A673 (cell line): ENCODE measurements around the gene KDR. TPM values are rescaled to one million over a fixed set of nuclear protein-coding genes. Genes with fewer than 3 reads are reported as not detected.

Source experiments
- BruUV-seq: library from RNA; stranded (reverse); fragments of 400-500 nt; replicated peaks from 2 replicates; lab custom pipeline; 2021; lab: Mats Ljungman, UMichigan
- CTCF ChIA-PET: fragments of 300-600 bp; sonication (Branson Sonifier 250); formaldehyde crosslinking; loops from one replicate; lab custom pipeline; 2022; ENCODE audit warnings: antibody characterized with exemption; lab: Charles Lee
- POLR2A ChIA-PET: fragments of 300-600 bp; sonication (Branson Sonifier 250); formaldehyde crosslinking; loops from one replicate; lab custom pipeline; 2022; ENCODE audit warnings: antibody characterized with exemption; ENCODE audit not compliant: low non-redundant PET; lab: Charles Lee
- DNase-seq: peaks from one replicate; pipeline ENCODE4 v3.0.0-alpha.2; 2015; ENCODE audit warnings: low spot score
- H3K27ac ChIP-seq: fragments of 200-600 bp; sonication (generic); 2 replicates; pipeline ENCODE4 v1.5.1; 2016; ENCODE audit warnings: mixed run types, low read depth, mild to moderate bottlenecking, mixed read lengths, antibody characterized with exemption, low read length; ENCODE audit not compliant: poor library complexity, severe bottlenecking
- H3K27me3 ChIP-seq: fragments of 200-600 bp; sonication (generic); replicated peaks from 2 replicates; pipeline ENCODE4 v1.6.1; 2017; ENCODE audit warnings: mixed run types, low read depth, mild to moderate bottlenecking, mixed read lengths, antibody characterized with exemption, low read length; ENCODE audit not compliant: insufficient read depth, poor library complexity
- H3K36me3 ChIP-seq: fragments of 200-600 bp; sonication (generic); 2 replicates; pipeline ENCODE4 v1.6.1; 2016; ENCODE audit warnings: mixed run types, mild to moderate bottlenecking, mixed read lengths, antibody characterized with exemption, low read length; ENCODE audit not compliant: insufficient read depth, poor library complexity, severe bottlenecking
- H3K4me1 ChIP-seq: fragments of 200-600 bp; sonication (generic); 2 replicates; pipeline ENCODE4 v1.6.1; 2017; ENCODE audit warnings: mixed run types, mild to moderate bottlenecking, mixed read lengths, antibody characterized with exemption, low read length; ENCODE audit not compliant: insufficient read depth, poor library complexity, severe bottlenecking
- H3K4me3 ChIP-seq: fragments of 200-600 bp; sonication (generic); 2 replicates; pipeline ENCODE4 v1.5.1; 2016; ENCODE audit warnings: low read depth, mixed run types, mild to moderate bottlenecking, mixed read lengths, low read length; ENCODE audit not compliant: poor library complexity, severe bottlenecking
- H3K9me3 ChIP-seq: fragments of 200-600 bp; sonication (generic); 2 replicates; pipeline ENCODE4 v1.6.1; 2016; ENCODE audit warnings: mixed run types, low read depth, mild to moderate bottlenecking, mixed read lengths, antibody characterized with exemption, low read length; ENCODE audit not compliant: poor library complexity, severe bottlenecking
- CTCF ChIP-seq: fragments of 300-800, 200-600 bp; sonication (generic); conservative IDR thresholded peaks from 2 replicates; pipeline ENCODE4 v1.5.1; 2017; ENCODE audit warnings: low read depth, mild to moderate bottlenecking, antibody characterized with exemption, low read length, moderate library complexity, mixed read lengths
- EZH2 ChIP-seq: fragments of 200-600 bp; sonication (generic); IDR thresholded peaks from 2 replicates; pipeline ENCODE4 v1.6.1; 2017; ENCODE audit warnings: borderline replicate concordance, low read depth, mild to moderate bottlenecking, mixed read lengths, antibody characterized with exemption, low read length; ENCODE audit not compliant: poor library complexity, severe bottlenecking
- intact Hi-C: fragments of 100-400 bp; cut with micrococcal nuclease; formaldehyde crosslinking; loops from one replicate; pipeline ENCODE4 v1.10.0; 2022; ENCODE audit not compliant: unreplicated experiment
- total RNA-seq: library from RNA; stranded (reverse); gene quantifications from 2 replicates; pipeline ENCODE4 v1.2.3, GENCODE V29; 2021

The KDR gene
- total RNA-seq, 1 experiment from 2014 or later = 0.47 TPM

- BruUV-seq = no TSS peak
- Histone ChIP-seq H3K4me3 (no peak overlapping the region), H3K9me3 (no peaks in the 10 kb centered on the region), H3K36me3 (no peaks in the 10 kb centered on the region), H3K4me1 (no peaks in the 10 kb centered on the region), H3K27ac (no peak overlapping the region), H3K27me3 (no peaks in the 10 kb centered on the region)
- intact Hi-C loops = no loop called here
- DNase-seq = no peak
- no peak for TF ChIP-seq EZH2
- TF ChIP-seq CTCF = no peak
- ChIA-PET POLR2A (no interaction called here), CTCF (no interaction called here)
Measured at GRCh38 chr4:55086578-55086977, 38.8 kb downstream of the KDR start.

- Histone ChIP-seq H3K9me3 (no peaks in the 10 kb centered on the region), H3K4me1 (peaks cover 9% of the 10 kb centered on the region), H3K27me3 (no peaks in the 10 kb centered on the region), H3K36me3 (no peaks in the 10 kb centered on the region), H3K4me3 (no peak overlapping the region), H3K27ac (no peak overlapping the region)
- TF ChIP-seq EZH2 (no peak), CTCF (no peak)
- no peak for DNase-seq
- CTCF ChIA-PET = no interaction called here
- POLR2A ChIA-PET = no interaction called here
- intact Hi-C loops = no loop called here
- BruUV-seq = no TSS peak
Measured at GRCh38 chr4:55083735-55084134, 41.7 kb downstream of the KDR start.

GRCh38 chr4:55082756-55083155 is 42.6 kb downstream of the KDR start:
- H3K4me3 ChIP-seq = no peak overlapping the region
- H3K27ac ChIP-seq = no peak overlapping the region
- POLR2A ChIA-PET = no interaction called here
- BruUV-seq = no TSS peak
- no peaks in the 10 kb centered on the region for H3K36me3 ChIP-seq
- no peaks in the 10 kb centered on the region for H3K9me3 ChIP-seq
- H3K4me1 ChIP-seq = peaks cover 11% of the 10 kb centered on the region
- CTCF ChIA-PET = no interaction called here
- TF ChIP-seq EZH2 = no peak
- no peak for TF ChIP-seq CTCF
- intact Hi-C loops = no loop called here
- no peaks in the 10 kb centered on the region for H3K27me3 ChIP-seq
- no peak for DNase-seq
